SK-N-MC (cell line): Measurements from ENCODE around the gene CELA3A.

ENCODE experiments used
- DNase-seq: peaks from one replicate; pipeline ENCODE4 v3.0.0-alpha.2; 2011; ENCODE audit warnings: low read depth, low spot score
- H3K27ac ChIP-seq: fragments of 200-600 bp; sonication (generic); 2 replicates; pipeline ENCODE4 v1.5.1; 2016; ENCODE audit warnings: mixed run types
- H3K36me3 ChIP-seq: fragments of 200-600 bp; sonication (generic); 2 replicates; pipeline ENCODE4 v1.6.1; 2017; ENCODE audit warnings: antibody characterized with exemption, low read length, mixed read lengths; ENCODE audit not compliant: insufficient read depth
- H3K4me3 ChIP-seq: fragments of 200-600 bp; sonication (generic); 2 replicates; pipeline ENCODE4 v1.5.1; 2016
- H3K9ac ChIP-seq: fragments of 200-600 bp; sonication (generic); 2 replicates; pipeline ENCODE4 v1.8.0; 2017; ENCODE audit warnings: mixed run types, mixed read lengths; ENCODE audit not compliant: insufficient read length
- H3K9me3 ChIP-seq: fragments of 200-600 bp; sonication (generic); 2 replicates; pipeline ENCODE4 v1.6.1; 2017; ENCODE audit warnings: low read depth, mild to moderate bottlenecking, antibody characterized with exemption, low read length, moderate library complexity, mixed read lengths
- EZH2 ChIP-seq: fragments of 200-600 bp; sonication (generic); IDR thresholded peaks from one replicate; pipeline ENCODE4 v1.6.1; 2017; ENCODE audit warnings: antibody characterized with exemption
- FOXP2 ChIP-seq: optimal IDR thresholded peaks from 2 replicates; pipeline ENCODE3; 2011; ENCODE audit warnings: mild to moderate bottlenecking, moderate library complexity; ENCODE audit not compliant: insufficient read depth; ENCODE audit errors: extremely low read length, control extremely low read depth
- POLR2AphosphoS5 ChIP-seq: IDR thresholded peaks from 2 replicates; pipeline ENCODE4 v1.6.1; 2012; ENCODE audit warnings: mild to moderate bottlenecking, low read depth, low read length, borderline replicate concordance

CELA3A gene

DNA sequence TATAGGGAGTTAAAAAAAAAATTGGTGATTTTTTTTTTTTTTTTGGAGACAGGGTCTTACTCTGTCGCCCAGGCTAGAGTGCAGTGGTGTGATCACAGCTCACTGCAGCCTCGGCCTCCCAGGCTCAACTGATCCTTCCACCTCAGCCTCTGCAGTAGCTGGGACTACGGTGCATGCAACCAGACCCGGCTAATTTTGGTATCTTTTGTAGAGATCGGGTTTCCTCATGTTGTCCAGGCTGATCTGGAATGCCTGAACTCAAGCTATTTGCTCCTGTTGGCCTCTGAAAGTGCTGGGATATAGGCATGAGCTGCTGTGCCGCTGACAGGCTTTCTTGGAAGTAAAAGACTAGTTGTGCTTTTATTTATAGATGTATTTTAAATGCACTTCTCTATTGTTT, 54.0 kb downstream of the CELA3A start:
- DNase-seq: no peak
- H3K36me3 ChIP-seq: peaks cover 36% of the 10 kb centered on the region
- TF ChIP-seq EZH2 (no peak), FOXP2 (no peak), POLR2AphosphoS5 (no peak)
- H3K9ac ChIP-seq: no peak overlapping the region
- no peaks in the 10 kb centered on the region for H3K9me3 ChIP-seq
- no peak overlapping the region for H3K27ac ChIP-seq
- H3K4me3 ChIP-seq: 0 out of 2 replicates have a peak overlapping the region, but pooled peaks have one; percentile 9

DNA sequence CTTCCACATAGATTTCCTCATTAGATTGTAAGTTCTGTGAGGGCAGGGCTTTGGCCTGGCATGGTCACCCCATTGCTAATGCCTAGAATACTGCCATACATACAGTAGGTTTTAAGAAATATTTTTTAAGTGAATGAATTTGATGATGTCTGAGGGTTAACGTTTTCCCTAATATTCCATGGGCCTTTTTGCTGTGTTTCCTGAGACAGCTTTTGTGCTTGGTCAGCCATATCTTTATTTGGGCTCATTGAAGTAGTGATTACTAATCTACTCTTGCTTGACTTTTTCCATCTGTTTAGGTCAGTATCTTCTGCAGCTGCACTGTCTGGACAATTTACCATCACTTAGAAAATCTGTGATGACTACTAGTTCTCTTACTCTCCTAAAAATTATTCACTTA, 54.6 kb downstream of the CELA3A start:
- no peak for DNase-seq
- no peak overlapping the region for H3K4me3 ChIP-seq
- TF ChIP-seq EZH2 (no peak), FOXP2 (no peak), POLR2AphosphoS5 (no peak)
- no peaks in the 10 kb centered on the region for H3K9me3 ChIP-seq
- H3K36me3 ChIP-seq: peaks cover 36% of the 10 kb centered on the region
- no peak overlapping the region for H3K9ac ChIP-seq
- no peak overlapping the region for H3K27ac ChIP-seq

DNA sequence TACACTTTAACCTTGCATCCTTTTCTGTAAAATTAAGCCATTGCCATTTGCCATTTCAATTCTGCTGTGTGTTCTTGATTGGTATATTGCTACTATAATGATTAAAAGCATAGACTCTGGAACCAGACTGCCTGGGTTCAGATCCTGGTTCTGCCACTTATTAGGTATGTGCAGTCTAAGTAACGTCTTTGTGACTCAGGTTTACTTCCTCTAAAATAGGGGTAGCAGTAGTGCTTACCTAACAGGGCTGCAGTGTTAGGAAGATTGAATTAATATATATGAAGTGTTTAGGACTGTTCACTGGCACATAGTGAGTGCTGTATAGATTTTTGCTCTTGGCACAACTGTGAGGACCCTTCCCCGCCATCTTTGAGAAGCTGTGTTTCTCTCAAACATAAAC, 55.5 kb downstream of the CELA3A start:
- Histone ChIP-seq H3K36me3 (peaks cover 36% of the 10 kb centered on the region), H3K4me3 (no peak overlapping the region), H3K9ac (no peak overlapping the region), H3K27ac (peak overlapping the region; percentile 26; the same call in 1 of the 2 replicates), H3K9me3 (no peaks in the 10 kb centered on the region)
- no peak for TF ChIP-seq FOXP2
- no peak for TF ChIP-seq POLR2AphosphoS5
- no peak for TF ChIP-seq EZH2
- no peak for DNase-seq

DNA sequence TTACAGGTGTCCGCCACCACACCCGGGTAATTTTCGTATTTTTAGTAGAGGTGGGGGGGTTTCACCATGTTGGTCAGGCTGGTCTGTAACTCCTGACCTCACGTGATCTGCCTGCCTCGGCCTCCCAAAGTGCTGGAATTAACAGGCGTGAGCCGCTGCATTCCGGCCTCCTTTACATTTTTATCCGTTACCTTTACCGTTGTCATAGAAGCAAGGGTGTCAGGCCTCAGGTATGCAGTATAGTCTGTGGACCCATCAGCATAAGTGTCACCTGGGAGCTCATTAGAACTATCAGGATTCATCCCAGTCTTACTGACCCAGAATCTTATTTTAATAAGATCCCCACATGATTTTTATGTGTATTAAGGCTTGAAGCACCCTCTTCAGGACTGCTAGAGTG, 56.4 kb downstream of the CELA3A start:
- Histone ChIP-seq H3K4me3 (no peak overlapping the region), H3K36me3 (peaks cover 36% of the 10 kb centered on the region), H3K27ac (no peak overlapping the region), H3K9ac (no peak overlapping the region), H3K9me3 (no peaks in the 10 kb centered on the region)
- TF ChIP-seq FOXP2 (no peak), POLR2AphosphoS5 (no peak), EZH2 (no peak)
- DNase-seq: no peak
